G401 (cell line): ENCODE measurements around the gene ABCB8. TPM values are rescaled to one million over a fixed set of nuclear protein-coding genes. Genes with fewer than 3 reads are reported as not detected.
A peak's percentile ranks its signal among the peaks of the same experiment; 100 is the strongest.

Experiments
- DNase-seq: peaks from one replicate; pipeline ENCODE4 v3.0.0-alpha.2; 2015; ENCODE audit warnings: low spot score
- in situ Hi-C: cut with HindIII; loops from 2 replicates; pipeline ENCODE4 v1.10.0; 2016; ENCODE audit warnings: low sequenced_read_pairs, mixed read lengths
- total RNA-seq: library from RNA; depleted of rRNA; stranded (reverse); fragments of >200 nt; shearing (Covaris generic); gene quantifications from 2 replicates; pipeline ENCODE4 v1.2.3, GENCODE V29; 2014; rRNA removed

ABCB8 gene
- total RNA-seq, 1 experiment from 2014 or later = 34.0 TPM

DNA sequence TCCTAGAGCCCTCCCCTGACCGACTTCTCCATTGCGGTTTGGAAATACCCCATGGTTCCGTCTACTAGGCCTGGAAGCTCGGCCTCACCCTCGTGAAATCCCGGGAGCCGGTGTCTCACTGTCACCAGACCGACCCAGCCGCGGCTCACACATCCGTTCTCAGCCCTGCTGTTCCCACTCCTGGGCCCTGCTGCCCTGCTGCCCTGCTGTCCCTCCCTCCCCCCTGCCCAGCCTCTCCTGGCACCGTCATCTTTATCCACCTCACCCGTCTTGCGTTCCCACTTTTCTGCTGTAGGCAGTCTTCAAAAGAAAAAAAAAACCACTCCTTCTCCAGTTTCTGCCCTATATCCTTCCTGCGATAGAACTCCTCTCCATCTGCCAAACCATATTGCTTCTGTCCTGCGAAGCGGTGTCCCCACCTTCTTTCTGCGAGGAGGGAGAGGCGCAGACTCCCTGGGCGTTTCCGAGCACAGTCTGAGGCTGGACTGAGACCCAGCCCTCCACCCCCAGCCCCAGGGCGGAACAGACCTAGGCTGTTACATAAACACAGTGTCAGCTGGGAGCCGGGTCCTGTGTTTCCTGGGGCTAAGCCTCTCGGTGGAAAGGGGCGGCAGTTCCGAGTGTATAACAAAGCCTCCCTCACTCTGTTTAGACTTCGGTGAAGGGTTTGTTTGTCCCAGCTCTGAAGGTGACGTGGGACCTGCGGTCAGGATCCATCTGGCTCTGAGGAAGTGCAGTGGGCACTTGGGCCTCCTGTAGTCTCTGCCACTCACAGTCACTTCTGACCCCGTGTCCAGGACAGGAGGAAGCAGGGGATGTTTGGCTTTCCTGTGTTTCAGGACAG is 60.8 kb downstream of the ABCB8 start:
- in situ Hi-C loops = no loop called here
- DNase-seq = peak; percentile 65

DNA sequence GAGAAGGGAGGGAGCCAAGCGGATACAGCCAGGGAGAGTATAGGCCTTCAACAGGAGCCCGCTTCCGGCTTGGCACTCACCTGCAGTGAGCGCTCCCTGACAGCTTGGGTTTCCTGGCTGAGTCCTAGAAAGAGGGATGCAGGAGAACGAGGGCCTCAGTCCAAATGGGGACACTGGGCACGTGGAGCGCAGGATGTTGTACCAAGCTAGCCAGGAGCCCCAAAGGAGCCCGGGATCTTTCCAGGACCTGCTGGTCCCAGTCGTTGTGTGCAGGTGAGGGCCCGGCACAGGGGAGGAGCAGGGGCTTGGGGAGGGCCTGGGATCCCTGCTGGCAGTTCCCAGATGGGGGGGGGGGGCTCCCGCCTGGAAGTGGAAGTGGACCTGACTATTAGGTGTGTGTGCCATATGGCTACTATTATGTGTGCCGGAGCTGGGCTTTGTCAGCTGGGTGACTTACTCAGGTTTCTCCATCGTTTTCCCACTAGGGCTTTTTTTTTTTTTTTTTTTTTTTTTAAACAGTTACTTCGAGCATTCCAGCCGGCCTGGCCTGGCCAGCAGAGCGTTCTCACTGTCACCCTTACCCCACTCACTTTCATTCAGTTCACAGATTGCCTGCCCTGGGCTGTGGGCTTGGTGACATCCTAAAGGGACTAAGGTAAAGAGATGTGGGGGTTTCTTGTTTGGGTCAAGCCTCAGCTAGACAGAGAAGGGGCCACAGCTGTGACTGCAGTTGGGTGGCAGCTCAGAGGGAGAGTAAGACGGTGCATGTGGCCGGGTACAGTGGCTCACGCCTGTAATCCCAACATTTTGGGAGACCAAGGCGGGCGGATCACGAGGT is 61.9 kb downstream of the ABCB8 start:
- in situ Hi-C loops = no loop called here
- DNase-seq = peak; percentile 92

DNA sequence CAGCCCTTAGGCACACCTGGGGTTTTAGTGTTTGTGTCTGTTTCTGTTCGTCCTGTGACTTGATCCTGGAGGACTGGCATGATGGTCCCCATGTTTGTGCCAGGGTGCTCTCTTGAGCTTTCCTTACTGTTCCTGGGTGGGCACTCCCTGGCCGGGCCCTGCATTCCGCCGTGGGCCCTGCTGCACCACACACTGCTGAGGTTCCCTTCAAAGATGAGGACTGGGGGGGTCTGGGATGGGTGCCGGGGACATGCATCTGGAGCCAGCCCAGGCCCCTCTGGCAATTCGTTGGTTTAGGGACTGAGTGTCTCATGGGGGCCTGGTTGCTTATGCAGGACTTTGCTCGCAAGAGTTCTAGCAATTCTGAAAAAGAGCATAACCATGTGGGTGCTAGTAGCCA is 62.8 kb downstream of the ABCB8 start:
- DNase-seq = no peak
- in situ Hi-C loops = no loop called here

DNA sequence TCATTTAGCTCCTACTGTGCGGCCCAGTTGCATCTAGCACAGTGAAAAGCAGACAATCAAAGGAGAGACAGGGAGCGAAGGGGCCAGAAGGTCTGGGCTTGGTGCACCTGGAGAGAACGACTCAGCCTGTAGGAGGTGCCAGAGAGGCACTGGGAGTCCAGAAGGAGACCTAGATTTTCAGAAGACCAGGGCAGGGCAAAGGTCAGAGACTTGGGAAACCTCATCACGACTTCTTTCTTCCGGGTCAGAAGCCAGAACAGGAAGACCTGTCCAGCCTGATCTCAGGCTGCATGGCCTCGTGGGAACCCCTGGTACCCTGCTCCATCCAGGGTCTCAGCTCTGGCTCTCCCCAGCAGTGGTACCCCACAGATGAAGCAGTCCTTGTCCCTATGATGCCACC is 63.2 kb downstream of the ABCB8 start:
- no peak for DNase-seq
- in situ Hi-C loops = no loop called here

- in situ Hi-C loops = no loop called here
- no peak for DNase-seq
Measured at GRCh38 chr7:151091988-151092387, 63.7 kb downstream of the ABCB8 start.

DNA sequence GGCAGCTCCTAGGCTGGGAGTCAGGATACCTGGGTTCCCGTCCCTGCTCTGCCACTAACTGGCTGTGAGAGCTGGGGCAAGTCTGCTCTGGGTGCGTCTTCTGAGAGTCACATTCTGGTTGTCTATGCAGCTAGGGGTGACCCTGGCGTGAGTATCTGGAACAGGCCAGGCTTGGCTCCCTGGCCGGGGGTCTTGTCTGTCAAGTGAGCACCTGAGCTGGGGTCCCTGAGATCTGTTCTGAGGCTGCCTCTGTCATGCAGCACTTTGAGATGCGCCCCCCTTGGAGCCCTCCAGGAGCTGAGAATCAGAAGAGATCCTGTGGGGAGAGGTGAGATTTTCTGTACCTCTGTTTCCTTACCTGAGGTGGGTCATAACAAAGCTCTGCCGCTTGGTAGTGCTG is 65.5 kb downstream of the ABCB8 start:
- in situ Hi-C loops = no loop called here
- DNase-seq = no peak

- DNase-seq = no peak
- in situ Hi-C loops = no loop called here
Measured at GRCh38 chr7:151094675-151095074, 66.4 kb downstream of the ABCB8 start.

DNA sequence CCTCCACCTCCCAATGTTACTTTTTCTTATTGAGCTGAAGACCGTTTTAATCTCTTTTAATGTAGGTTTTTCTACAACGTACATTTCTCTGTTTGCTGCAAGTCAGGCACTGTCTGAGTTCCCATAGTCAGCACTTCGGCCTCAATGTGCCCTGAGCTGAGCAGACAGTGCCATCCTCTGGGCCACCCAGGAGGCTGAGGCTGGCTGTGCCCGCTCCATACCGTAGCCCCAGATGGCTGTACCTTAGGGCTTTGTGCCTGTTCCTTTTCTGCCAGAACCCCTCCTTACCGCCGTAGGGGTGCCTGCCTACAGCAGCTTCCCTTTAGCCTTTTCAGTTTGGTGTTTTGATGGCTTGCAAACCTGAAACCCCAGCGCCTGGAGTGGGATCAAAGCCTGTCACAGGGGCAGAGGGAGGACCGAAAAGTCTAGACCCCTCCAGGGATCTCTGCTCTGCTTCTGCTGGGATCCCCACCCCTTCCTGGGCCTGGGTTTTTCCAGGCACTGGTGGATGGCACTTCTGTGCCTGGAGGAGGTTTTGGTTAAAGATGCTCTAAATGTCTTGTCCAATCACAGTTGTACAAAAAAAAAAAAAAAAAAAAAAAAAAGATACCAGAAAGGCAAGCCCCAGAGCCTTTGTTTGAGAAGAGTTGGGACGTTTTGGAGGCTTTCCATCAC is 67.0 kb downstream of the ABCB8 start:
- no peak for DNase-seq
- in situ Hi-C loops = no loop called here

DNA sequence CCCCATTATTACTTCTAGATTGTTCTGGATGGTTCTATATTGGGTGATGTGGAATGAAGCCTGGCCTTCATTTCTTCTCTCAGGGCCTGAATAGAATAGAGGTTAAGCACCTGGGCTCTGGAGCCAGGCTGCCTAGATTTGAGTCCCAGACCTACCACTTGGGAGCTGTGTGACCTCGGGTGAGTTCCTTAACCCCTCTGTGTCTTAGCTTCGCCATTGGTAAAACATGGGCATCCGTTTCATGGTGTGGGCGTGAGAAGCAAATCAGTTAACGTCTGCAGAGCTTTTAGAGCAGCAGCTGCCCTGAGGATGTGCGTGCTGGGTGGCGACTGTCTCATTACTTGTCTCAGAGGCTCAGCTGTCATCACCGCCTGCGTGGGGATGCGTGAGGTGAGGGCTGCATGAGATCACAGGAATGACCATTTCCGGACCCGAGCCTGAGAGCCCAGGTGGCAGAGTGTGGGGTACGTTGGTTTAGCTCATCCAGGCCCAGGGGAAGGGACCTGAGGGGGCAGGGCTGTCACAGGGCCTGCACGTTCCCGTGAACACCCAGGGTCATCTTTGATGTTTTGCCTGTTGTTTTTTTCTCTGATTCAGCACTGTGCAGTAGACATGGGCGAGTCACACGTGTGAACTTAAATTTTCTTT is 67.7 kb downstream of the ABCB8 start:
- no peak for DNase-seq
- in situ Hi-C loops = no loop called here

Other genes starting within 250 kb of the ABCB8 start
- 1.8 and 7.8 TPM in 2 replicates for gene TMEM176B, start 228.1 kb upstream of the ABCB8 start, total RNA-seq
- gene TMEM176A, start 227.7 kb upstream of the ABCB8 start, total RNA-seq = not detected in 2 replicates
- 0.92 TPM in 1 of 2 replicates, not detected in the other for gene AOC1, start 175.9 kb upstream of the ABCB8 start, total RNA-seq
- 10.8 and 11.5 TPM in 2 replicates for gene KCNH2, start 50.1 kb upstream of the ABCB8 start, total RNA-seq
- gene NOS3, start 37.4 kb upstream of the ABCB8 start, total RNA-seq = 34.5 and 41.6 TPM in 2 replicates
- 0.34 and 0.49 TPM in 2 replicates for gene ATG9B, start 4.0 kb upstream of the ABCB8 start, total RNA-seq
- not detected in 2 replicates for gene ASIC3, start 20.1 kb downstream of the ABCB8 start, total RNA-seq
- 18.5 and 25.3 TPM in 2 replicates for gene CDK5, start 29.4 kb downstream of the ABCB8 start, total RNA-seq
- 363 and 382 TPM in 2 replicates for gene SLC4A2, start 31.1 kb downstream of the ABCB8 start, total RNA-seq
- 57.2 and 62.9 TPM in 2 replicates for gene FASTK, start 52.4 kb downstream of the ABCB8 start, total RNA-seq
- 94.3 and 112 TPM in 2 replicates for gene TMUB1, start 55.0 kb downstream of the ABCB8 start, total RNA-seq
- gene AGAP3, start 58.0 kb downstream of the ABCB8 start, total RNA-seq = 49.4 and 51.9 TPM in 2 replicates
- gene GBX1, start 139.2 kb downstream of the ABCB8 start, total RNA-seq = 0.37 TPM in 1 of 2 replicates, not detected in the other
- not detected in 2 replicates for gene ASB10, start 158.8 kb downstream of the ABCB8 start, total RNA-seq
- gene H2BK1, start 182.0 kb downstream of the ABCB8 start, total RNA-seq = not detected in 2 replicates
- 63.0 and 99.0 TPM in 2 replicates for gene ABCF2, start 198.8 kb downstream of the ABCB8 start, total RNA-seq
- gene CHPF2, start 204.0 kb downstream of the ABCB8 start, total RNA-seq = 22.3 and 31.1 TPM in 2 replicates
- 65.7 and 68.2 TPM in 2 replicates for gene SMARCD3, start 220.2 kb downstream of the ABCB8 start, total RNA-seq